ENCODE data around the gene SFTPA2.
"Not testable (repeated sequence)": the region's sequence is repeated elsewhere in the genome, so short reads cannot be mapped to it uniquely, and the experiment has no call there.

- TF ChIP-seq CTCF, POLR2AphosphoS5, POLR2A (IDR thresholded peaks at IDR 0.05): not testable (repeated sequence)
Observed at GRCh38 chr10:79544408-79544807, 15.8 kb downstream of the SFTPA2 start.

All from prostate gland (tissue), 2 donors.